ENCODE data around the gene GLE1. TPM values are rescaled to one million over a fixed set of nuclear protein-coding genes. Genes with fewer than 3 reads are reported as not detected.

GLE1 gene
- total RNA-seq, 2 donors from 2014 or later, result 15.6 to 21.7 TPM

DNA sequence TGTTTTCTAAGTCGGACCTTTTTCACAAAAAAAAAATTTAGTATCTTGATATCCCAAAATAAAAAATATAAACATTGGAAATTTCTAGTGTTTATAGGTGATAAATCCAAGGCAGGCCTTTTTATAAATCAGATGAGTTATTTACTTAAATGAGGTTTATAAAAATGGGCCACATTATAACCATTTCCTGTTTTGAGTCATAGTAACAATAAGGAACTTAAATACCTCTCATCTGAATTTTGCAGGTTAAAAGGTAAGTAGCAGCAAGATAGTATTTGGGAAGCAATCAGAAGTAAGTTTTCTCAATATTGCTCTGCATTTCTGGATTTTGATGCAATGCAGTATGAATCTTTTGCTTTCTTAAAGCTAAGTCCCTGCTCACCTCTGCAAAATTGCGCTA, 51.8 kb downstream of the GLE1 start:
- no peak for DNase-seq (ENCODE audit: low spot score)
- Histone ChIP-seq H3K27ac (no peak overlapping the region), H3K36me3 (no peaks in the 10 kb centered on the region), H3K9me3 (no peaks in the 10 kb centered on the region), H3K4me1 (ENCODE audit: control insufficient read depth in 1 of 2, low read depth in 2 of 2) (peaks cover 39 to 69% of the 10 kb centered on the region in 2 donors), H3K4me3 (no peak overlapping the region), H3K27me3 (replicated peaks; ENCODE audit: insufficient read depth) (no peaks in the 10 kb centered on the region)
- ATAC-seq (ENCODE audit: insufficient number of reproducible peaks, low FRiP score, low read depth), result no peak
- TF ChIP-seq, protein P1, sequence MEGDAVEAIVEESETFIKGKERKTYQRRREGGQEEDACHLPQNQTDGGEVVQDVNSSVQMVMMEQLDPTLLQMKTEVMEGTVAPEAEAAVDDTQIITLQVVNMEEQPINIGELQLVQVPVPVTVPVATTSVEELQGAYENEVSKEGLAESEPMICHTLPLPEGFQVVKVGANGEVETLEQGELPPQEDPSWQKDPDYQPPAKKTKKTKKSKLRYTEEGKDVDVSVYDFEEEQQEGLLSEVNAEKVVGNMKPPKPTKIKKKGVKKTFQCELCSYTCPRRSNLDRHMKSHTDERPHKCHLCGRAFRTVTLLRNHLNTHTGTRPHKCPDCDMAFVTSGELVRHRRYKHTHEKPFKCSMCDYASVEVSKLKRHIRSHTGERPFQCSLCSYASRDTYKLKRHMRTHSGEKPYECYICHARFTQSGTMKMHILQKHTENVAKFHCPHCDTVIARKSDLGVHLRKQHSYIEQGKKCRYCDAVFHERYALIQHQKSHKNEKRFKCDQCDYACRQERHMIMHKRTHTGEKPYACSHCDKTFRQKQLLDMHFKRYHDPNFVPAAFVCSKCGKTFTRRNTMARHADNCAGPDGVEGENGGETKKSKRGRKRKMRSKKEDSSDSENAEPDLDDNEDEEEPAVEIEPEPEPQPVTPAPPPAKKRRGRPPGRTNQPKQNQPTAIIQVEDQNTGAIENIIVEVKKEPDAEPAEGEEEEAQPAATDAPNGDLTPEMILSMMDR (IDR thresholded peaks at IDR 0.05), result no peak

DNA sequence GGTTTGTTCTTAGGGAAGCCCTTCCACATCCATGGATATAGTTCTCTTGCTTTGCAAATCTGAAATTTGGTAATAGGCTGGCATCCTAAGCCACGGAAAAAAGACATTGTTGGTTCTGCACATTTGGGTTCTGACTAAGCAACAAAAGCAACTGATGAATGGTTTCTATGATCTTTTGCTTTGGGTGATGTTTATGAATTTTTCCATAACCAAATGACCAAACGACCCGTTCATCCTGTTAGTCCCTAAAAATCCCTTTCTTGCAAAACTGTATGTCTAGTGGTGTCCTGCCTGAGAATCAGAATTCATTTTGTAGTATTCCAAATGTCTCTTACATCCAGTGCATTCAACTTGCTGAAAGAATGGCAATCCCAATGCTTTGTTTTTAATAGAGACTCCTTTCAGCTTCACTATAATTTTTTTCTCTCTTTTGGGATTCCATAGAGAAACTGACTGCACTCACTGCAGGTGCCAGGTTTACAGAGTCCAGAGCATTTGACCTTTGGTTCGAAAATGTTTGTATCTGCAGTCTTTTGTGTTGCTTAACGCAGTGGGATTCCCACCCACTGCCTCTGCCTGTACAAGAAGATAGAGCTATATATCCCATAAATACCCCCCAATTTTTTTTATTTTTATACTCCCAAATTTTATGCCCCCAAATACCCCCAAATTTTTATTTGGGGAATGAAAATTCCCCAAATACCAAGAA, 52.6 kb downstream of the GLE1 start:
- Histone ChIP-seq H3K9me3 (no peaks in the 10 kb centered on the region), H3K4me1 (ENCODE audit: control insufficient read depth in 1 of 2, low read depth in 2 of 2) (peaks cover 34 to 63% of the 10 kb centered on the region in 2 donors), H3K36me3 (no peaks in the 10 kb centered on the region), H3K4me3 (no peak overlapping the region), H3K27ac (peak overlapping the region in 1 of 2 donors; percentile 30), H3K27me3 (replicated peaks; ENCODE audit: insufficient read depth) (no peaks in the 10 kb centered on the region)
- TF ChIP-seq, protein P1 (IDR thresholded peaks at IDR 0.05), result no peak
- DNase-seq (ENCODE audit: low spot score), result no peak
- no peak for ATAC-seq (ENCODE audit: insufficient number of reproducible peaks, low FRiP score, low read depth)

DNA sequence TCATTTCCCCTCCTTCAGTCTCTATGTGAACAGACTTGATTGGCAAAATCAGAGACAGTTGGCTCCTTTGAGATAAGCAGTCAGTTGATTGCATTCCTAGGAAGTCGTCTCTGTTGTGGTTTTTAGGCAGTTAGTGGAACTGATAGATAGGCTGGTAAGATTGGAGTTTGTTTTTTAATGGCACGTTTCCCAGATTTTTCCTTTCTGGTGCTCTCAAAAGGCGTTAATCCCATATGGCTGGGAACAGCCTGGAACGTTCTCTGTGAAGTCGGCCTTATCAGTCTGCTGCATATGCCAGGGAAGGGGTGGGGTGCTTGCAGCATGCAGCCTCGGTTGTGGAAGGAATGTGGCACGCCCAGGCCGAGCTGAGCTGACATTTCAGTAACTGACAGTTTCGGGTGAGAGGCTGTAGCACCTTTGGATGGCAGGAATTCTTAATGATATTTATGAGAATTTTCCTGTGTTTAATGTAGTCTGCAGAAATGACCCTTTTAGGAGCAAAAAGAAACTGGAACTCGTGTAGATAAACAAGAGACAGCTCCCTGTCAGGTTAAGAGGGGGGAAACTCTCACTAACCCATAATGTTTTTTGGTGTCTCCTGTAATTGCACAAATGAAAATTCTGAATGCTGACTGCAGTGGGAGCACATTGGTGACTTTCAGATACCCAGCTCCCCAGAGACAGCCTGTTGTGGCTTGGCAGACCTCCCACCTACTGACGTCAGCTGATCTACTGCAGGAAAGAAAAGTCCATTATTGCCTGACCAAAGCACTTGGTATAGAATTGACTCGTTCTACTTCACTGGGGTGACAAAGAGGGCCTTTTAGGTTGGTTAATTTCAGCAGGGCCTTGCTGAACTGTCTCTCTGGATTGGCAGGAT, 54.2 kb downstream of the GLE1 start:
- H3K27me3 ChIP-seq (replicated peaks; ENCODE audit: insufficient read depth), result no peaks in the 10 kb centered on the region
- peaks cover 34 to 70% of the 10 kb centered on the region in 2 donors for H3K4me1 ChIP-seq (ENCODE audit: control insufficient read depth in 1 of 2, low read depth in 2 of 2)
- no peaks in the 10 kb centered on the region for H3K9me3 ChIP-seq
- H3K4me3 ChIP-seq, result peak overlapping the region; percentile 40
- peak; percentile 59 for DNase-seq (ENCODE audit: low spot score)
- H3K36me3 ChIP-seq, result no peaks in the 10 kb centered on the region
- TF ChIP-seq, protein P1 (IDR thresholded peaks at IDR 0.05), result no peak
- ATAC-seq (ENCODE audit: insufficient number of reproducible peaks, low FRiP score, low read depth), result peak; percentile 44
- peak overlapping the region; percentile 60 to 63 for H3K27ac ChIP-seq

DNA sequence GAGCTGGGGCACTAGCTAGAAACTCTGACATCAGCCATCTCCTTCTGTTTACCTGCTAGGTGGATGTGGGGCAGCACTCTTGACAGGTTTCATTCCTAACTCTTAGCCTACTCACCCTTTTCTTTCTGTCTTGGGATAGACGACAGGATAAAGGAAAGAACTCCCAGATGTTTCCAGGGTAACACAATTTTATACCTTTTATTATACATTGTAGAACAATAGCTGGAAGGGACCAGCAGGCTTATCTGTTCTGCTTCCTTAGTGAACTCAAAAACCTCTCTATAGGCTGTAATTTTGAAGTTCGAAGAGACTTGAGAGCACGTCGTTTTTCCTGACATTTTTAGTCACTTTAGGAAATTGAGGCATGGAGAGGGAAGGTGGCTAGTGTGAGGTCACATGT, 61.1 kb downstream of the GLE1 start:
- Histone ChIP-seq H3K27ac (peak overlapping the region in 1 of 2 donors; percentile 70), H3K36me3 (peaks cover 30% of the 10 kb centered on the region), H3K4me3 (no peak overlapping the region), H3K4me1 (ENCODE audit: control insufficient read depth in 1 of 2, low read depth in 2 of 2) (peaks cover 6 to 22% of the 10 kb centered on the region in 2 donors), H3K9me3 (no peaks in the 10 kb centered on the region), H3K27me3 (replicated peaks; ENCODE audit: insufficient read depth) (no peaks in the 10 kb centered on the region)
- TF ChIP-seq, protein P1 (IDR thresholded peaks at IDR 0.05), result no peak
- peak; percentile 29 for ATAC-seq (ENCODE audit: insufficient number of reproducible peaks, low FRiP score, low read depth)
- DNase-seq (ENCODE audit: low spot score), result no peak

DNA sequence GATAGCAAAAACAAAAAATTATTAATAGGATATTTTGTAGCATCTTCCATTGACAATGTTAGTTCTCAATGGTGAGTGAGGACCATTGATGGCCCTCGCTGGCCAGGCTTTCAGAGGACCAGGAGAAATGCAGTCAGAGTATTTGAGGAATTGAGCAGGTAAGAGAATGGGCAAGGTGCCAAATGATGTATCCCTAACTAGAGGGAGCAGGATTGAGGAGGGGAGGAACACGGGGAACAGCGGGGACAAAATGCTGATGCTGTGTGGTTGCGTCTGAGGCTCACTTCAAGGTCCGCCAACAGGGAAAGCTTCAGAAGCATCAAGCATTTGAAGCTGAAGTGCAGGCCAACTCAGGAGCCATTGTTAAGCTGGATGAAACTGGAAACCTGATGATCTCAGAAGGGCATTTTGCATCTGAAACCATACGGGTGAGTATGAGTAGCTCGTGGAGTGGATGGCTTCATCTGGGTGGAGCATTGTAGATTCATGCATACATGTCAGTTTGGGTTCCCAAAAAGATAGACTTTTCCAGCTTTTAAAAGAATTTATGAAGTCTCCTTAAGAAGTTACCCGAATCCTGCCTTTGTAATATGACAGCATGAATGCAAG, 64.1 kb downstream of the GLE1 start:
- Histone ChIP-seq H3K4me1 (ENCODE audit: control insufficient read depth in 1 of 2, low read depth in 2 of 2) (peaks cover 6 to 16% of the 10 kb centered on the region in 2 donors), H3K36me3 (peaks cover 34% of the 10 kb centered on the region), H3K27me3 (replicated peaks; ENCODE audit: insufficient read depth) (no peaks in the 10 kb centered on the region), H3K9me3 (no peaks in the 10 kb centered on the region), H3K4me3 (no peak overlapping the region), H3K27ac (no peak overlapping the region)
- DNase-seq (ENCODE audit: low spot score) (no peak), ATAC-seq (ENCODE audit: insufficient number of reproducible peaks, low FRiP score, low read depth) (no peak)
- TF ChIP-seq, protein P1 (IDR thresholded peaks at IDR 0.05), result no peak

Measured in thoracic aorta (tissue), 2 donors.